Lower lobe of right lung (tissue), 2 donors: ENCODE data around the gene VN1R4. TPM values are rescaled to one million over a fixed set of nuclear protein-coding genes. Genes with fewer than 3 reads are reported as not detected.
"Not testable (repeated sequence)": the region's sequence is repeated elsewhere in the genome, so short reads cannot be mapped to it uniquely, and the experiment has no call there.

Experiments
- ATAC-seq, 2 donors: fragments of 200-7000 bp; cut with Tn5 transposase; one replicate each; pipeline ENCODE4 v1.9.1; 2020 to 2022; ENCODE audit warnings: mild to moderate bottlenecking in 2 of 2, moderate library complexity in 2 of 2
- DNase-seq: peaks from one replicate; pipeline ENCODE4 v3.0.0-alpha.2; 2020
- H3K27ac ChIP-seq: fragments of 200-600 bp; one replicate; pipeline ENCODE4 v1.8.0; 2022
- H3K27me3 ChIP-seq: fragments of 200-600 bp; one replicate; pipeline ENCODE4 v1.8.0; 2022; ENCODE audit warnings: low read depth
- H3K36me3 ChIP-seq: fragments of 200-600 bp; one replicate; pipeline ENCODE4 v1.8.0; 2022; ENCODE audit warnings: mild to moderate bottlenecking
- H3K4me1 ChIP-seq: fragments of 200-600 bp; one replicate; pipeline ENCODE4 v1.8.0; 2022
- H3K4me3 ChIP-seq: fragments of 200-600 bp; one replicate; pipeline ENCODE4 v1.8.0; 2022; ENCODE audit warnings: mild to moderate bottlenecking
- H3K9me3 ChIP-seq: fragments of 200-600 bp; one replicate; pipeline ENCODE4 v1.8.0; 2022
- CTCF ChIP-seq: fragments of 200-600 bp; IDR thresholded peaks from one replicate; pipeline ENCODE4 v1.8.0; 2022; ENCODE audit warnings: antibody characterized with exemption, mild to moderate bottlenecking
- intact Hi-C: fragments of 100-400 bp; cut with DNase I; formaldehyde crosslinking; loops from one replicate; pipeline ENCODE4 v1.11.0; 2022
- total RNA-seq: library from RNA; stranded (reverse); fragmentation: NEBNext Ultra II Directional; extraction: Animal tissue kit (Norgen Biotek cat#: 25700); gene quantifications from one replicate; pipeline ENCODE4 v1.2.1, GENCODE V29; 2021
- donor health status: DM: no; HTN: yes; CAD: no; lungs with severe emphysema.

Gene VN1R4
- total RNA-seq, 1 donor from 2014 or later, result not detected

- TF ChIP-seq CTCF, result no peak
- no peak for DNase-seq
These were observed 23.4 kb upstream of the VN1R4 start for GRCh38 chr19:53290758-53291549.

GRCh38 chr19:53285087-53285486 is 17.6 kb upstream of the VN1R4 start:
- no peaks in the 10 kb centered on the region for H3K36me3 ChIP-seq
- H3K27ac ChIP-seq, result no peak overlapping the region
- H3K4me1 ChIP-seq, result no peaks in the 10 kb centered on the region
- no peak for ATAC-seq
- TF ChIP-seq CTCF, result no peak
- no peak overlapping the region for H3K4me3 ChIP-seq
- intact Hi-C loops, result no loop called here
- no peak for DNase-seq
- H3K27me3 ChIP-seq, result no peaks in the 10 kb centered on the region
- H3K9me3 ChIP-seq, result peaks cover 1% of the 10 kb centered on the region

More at GRCh38 chr19:53290758-53291549, 23.4 kb upstream of the VN1R4 start:
- Histone ChIP-seq H3K9me3 (peaks cover 38% of the 10 kb centered on the region), H3K4me3 (no peak overlapping the region), H3K4me1 (no peaks in the 10 kb centered on the region), H3K27ac (no peak overlapping the region), H3K27me3 (peaks cover 3% of the 10 kb centered on the region), H3K36me3 (no peaks in the 10 kb centered on the region)
- no peak for ATAC-seq
- intact Hi-C loops, result no loop called here

- DNase-seq, H3K27me3 ChIP-seq, H3K27ac ChIP-seq, H3K4me3 ChIP-seq, H3K4me1 ChIP-seq, H3K9me3 ChIP-seq, ATAC-seq, intact Hi-C loops, H3K36me3 ChIP-seq: not testable (repeated sequence)
These were observed 14.4 kb upstream of the VN1R4 start for GRCh38 chr19:53281947-53282346.

GRCh38 chr19:53275480-53275879 is 8.0 kb upstream of the VN1R4 start:
- no peak for TF ChIP-seq CTCF
- Histone ChIP-seq H3K36me3 (no peaks in the 10 kb centered on the region), H3K27ac (no peak overlapping the region), H3K9me3 (no peaks in the 10 kb centered on the region), H3K4me1 (no peaks in the 10 kb centered on the region), H3K4me3 (no peak overlapping the region), H3K27me3 (peaks cover 3% of the 10 kb centered on the region)
- DNase-seq (no peak), ATAC-seq (no peak)
- intact Hi-C loops, result no loop called here

- Histone ChIP-seq H3K36me3 (no peaks in the 10 kb centered on the region), H3K27me3 (no peaks in the 10 kb centered on the region), H3K4me1 (no peaks in the 10 kb centered on the region), H3K9me3 (no peaks in the 10 kb centered on the region), H3K4me3 (no peak overlapping the region), H3K27ac (no peak overlapping the region)
- TF ChIP-seq CTCF, result no peak
- DNase-seq (no peak), ATAC-seq (no peak)
- intact Hi-C loops, result no loop called here
These were observed 4.5 kb upstream of the VN1R4 start for GRCh38 chr19:53272044-53272443.

GRCh38 chr19:53269861-53270260 is 2.3 kb upstream of the VN1R4 start:
- H3K36me3 ChIP-seq, intact Hi-C loops: not testable (repeated sequence)

GRCh38 chr19:53257715-53258342 is 9.7 kb downstream of the VN1R4 start, which contains the start of gene VN1R2:
VN1R2 (plus strand) TSS chr19:53258292; CDS start chr19:53258376, 84 bp downstream.
- H3K27me3 ChIP-seq, ATAC-seq, H3K27ac ChIP-seq, H3K4me1 ChIP-seq, H3K4me3 ChIP-seq, H3K9me3 ChIP-seq, intact Hi-C loops, H3K36me3 ChIP-seq, DNase-seq: not testable (repeated sequence)

More at GRCh38 chr19:53269861-53270260, 2.3 kb upstream of the VN1R4 start:
- not testable (repeated sequence) for H3K9me3 ChIP-seq, H3K27me3 ChIP-seq, DNase-seq, H3K4me3 ChIP-seq, H3K27ac ChIP-seq, ATAC-seq, H3K4me1 ChIP-seq
